Neural progenitor cell (in vitro differentiated cells): ENCODE results near the gene TMEM126A.

Source experiments
- EZH2phosphoT487 ChIP-seq: fragments of 200-600 bp; sonication (generic); IDR thresholded peaks from 2 replicates; pipeline ENCODE4 v1.6.1; 2017; ENCODE audit warnings: antibody characterized with exemption
- TF ChIP-seq, protein P1 (sequence below): fragments of 200-600 bp; sonication (generic); IDR thresholded peaks from 2 replicates; pipeline ENCODE4 v1.5.1; 2017; ENCODE audit warnings: antibody characterized with exemption, mild to moderate bottlenecking

DNA sequence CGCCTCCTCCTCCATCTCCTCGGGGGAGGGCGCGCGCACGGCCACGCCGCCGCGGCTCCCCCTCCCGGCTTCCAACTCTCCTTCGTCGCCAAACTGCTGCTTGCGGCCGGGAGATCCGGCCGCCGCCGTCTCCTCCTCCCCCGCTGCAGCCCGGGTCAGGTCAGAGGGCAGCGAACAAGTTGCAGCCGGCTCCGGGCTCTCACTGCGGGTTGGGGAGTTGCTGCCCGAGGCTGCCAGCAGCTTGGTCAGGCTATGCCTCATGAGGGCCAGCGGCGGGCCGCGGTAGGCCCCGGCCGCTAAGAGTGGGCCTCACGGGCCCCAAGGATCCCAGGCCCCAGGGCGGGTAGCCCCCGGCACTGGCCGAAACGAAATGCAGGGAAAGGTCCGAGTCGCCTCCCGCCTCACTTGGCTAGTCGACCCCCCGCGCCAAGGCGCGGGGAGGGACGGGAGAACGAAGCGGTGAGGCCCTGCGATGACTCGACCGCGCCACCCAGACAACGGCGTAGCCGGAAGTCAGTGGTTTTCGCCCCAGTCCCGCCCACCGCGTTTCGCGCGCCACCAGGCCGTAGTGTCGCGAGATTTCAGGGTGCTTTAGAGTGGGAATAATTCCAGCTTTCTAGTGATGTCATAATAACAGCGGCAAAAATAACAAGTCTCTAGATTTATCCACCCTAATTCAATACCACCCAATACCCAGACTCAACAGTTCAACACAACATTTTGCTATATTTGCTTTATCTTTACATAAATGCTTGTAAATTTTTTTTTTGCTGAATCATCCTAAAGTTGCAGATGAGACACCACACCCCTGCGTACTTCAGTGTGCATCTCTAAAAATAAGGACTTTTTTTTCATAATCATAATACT is 17.1 kb downstream of the TMEM126A start, which contains the start of gene CREBZF:
- TF ChIP-seq, protein P1, sequence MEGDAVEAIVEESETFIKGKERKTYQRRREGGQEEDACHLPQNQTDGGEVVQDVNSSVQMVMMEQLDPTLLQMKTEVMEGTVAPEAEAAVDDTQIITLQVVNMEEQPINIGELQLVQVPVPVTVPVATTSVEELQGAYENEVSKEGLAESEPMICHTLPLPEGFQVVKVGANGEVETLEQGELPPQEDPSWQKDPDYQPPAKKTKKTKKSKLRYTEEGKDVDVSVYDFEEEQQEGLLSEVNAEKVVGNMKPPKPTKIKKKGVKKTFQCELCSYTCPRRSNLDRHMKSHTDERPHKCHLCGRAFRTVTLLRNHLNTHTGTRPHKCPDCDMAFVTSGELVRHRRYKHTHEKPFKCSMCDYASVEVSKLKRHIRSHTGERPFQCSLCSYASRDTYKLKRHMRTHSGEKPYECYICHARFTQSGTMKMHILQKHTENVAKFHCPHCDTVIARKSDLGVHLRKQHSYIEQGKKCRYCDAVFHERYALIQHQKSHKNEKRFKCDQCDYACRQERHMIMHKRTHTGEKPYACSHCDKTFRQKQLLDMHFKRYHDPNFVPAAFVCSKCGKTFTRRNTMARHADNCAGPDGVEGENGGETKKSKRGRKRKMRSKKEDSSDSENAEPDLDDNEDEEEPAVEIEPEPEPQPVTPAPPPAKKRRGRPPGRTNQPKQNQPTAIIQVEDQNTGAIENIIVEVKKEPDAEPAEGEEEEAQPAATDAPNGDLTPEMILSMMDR: no peak
- no peak for TF ChIP-seq EZH2phosphoT487
